ENCODE measurements around the gene CDK17. TPM values are rescaled to one million over a fixed set of nuclear protein-coding genes. Genes with fewer than 3 reads are reported as not detected.
"Not testable (repeated sequence)": the region's sequence is repeated elsewhere in the genome, so short reads cannot be mapped to it uniquely, and the experiment has no call there.

Gene CDK17
- total RNA-seq, 1 donor from 2014 or later, result 33.8 TPM

DNA sequence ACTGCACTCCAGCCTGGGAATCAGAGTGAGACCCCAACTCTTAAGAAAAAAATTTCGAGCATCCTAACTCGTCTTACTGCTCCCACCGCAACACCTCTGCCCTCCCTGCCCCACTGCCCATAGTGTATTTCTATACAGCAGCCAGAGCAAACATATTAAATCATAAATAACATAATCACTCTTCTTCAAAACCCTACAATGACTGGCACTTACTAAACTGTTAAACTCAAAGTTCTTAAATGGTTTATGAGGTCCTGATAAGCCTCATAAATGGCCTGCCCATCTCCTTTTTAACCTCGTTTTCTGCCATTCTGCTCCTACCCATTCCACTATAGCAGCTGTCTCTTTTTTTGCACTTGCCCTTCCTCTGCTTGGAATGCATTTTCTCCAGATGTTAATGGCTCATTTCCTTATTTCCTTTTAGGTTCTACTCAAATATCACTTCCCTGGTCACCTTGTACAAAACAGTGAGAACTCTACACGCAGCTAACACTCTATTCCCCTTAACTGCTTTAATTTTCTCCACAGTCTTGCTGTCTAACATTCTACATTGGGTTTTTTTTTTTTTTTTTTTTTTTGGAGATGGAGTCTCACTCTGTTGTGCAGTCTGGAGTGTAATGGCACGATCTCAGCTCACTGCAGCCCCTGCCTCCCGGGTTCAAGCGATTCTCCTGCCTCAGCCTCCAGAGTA, 45.2 kb downstream of the CDK17 start:
- no peak for DNase-seq (ENCODE audit: extremely low spot score, unreplicated experiment)
- H3K27ac Mint-ChIP-seq (ENCODE audit: unreplicated experiment), result no peak overlapping the region
- H3K4me3 Mint-ChIP-seq (ENCODE audit: unreplicated experiment), result no peak overlapping the region
- H3K36me3 Mint-ChIP-seq (ENCODE audit: unreplicated experiment), result no peaks in the 10 kb centered on the region
- no peaks in the 10 kb centered on the region for H3K9me3 Mint-ChIP-seq (ENCODE audit: unreplicated experiment)
- peaks cover 41% of the 10 kb centered on the region for H3K4me1 Mint-ChIP-seq (ENCODE audit: unreplicated experiment)
- TF ChIP-seq, protein P1, sequence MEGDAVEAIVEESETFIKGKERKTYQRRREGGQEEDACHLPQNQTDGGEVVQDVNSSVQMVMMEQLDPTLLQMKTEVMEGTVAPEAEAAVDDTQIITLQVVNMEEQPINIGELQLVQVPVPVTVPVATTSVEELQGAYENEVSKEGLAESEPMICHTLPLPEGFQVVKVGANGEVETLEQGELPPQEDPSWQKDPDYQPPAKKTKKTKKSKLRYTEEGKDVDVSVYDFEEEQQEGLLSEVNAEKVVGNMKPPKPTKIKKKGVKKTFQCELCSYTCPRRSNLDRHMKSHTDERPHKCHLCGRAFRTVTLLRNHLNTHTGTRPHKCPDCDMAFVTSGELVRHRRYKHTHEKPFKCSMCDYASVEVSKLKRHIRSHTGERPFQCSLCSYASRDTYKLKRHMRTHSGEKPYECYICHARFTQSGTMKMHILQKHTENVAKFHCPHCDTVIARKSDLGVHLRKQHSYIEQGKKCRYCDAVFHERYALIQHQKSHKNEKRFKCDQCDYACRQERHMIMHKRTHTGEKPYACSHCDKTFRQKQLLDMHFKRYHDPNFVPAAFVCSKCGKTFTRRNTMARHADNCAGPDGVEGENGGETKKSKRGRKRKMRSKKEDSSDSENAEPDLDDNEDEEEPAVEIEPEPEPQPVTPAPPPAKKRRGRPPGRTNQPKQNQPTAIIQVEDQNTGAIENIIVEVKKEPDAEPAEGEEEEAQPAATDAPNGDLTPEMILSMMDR (IDR thresholded peaks at IDR 0.05), result no peak
- no peaks in the 10 kb centered on the region for H3K27me3 Mint-ChIP-seq (ENCODE audit: unreplicated experiment)

DNA sequence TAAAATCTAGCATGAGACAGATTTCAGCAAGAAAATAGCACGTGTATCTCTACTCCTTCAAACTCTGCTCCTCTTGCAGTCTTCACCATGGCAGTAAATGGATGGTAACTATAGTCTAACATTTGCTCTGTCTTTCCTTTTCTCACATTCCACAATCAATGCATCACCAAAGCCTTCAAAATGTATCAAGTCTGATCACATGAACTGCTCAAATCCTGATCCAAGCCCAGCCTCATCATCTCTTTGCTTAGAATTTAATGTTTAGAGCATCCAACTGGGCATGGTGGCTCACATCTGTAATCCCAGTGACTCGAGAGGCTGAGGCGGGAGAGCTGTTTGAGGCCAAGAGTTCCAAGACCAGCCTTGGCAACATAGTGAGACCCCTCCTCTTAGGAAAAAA, 45.9 kb downstream of the CDK17 start:
- H3K27ac Mint-ChIP-seq (ENCODE audit: unreplicated experiment), result no peak overlapping the region
- peaks cover 41% of the 10 kb centered on the region for H3K4me1 Mint-ChIP-seq (ENCODE audit: unreplicated experiment)
- H3K4me3 Mint-ChIP-seq (ENCODE audit: unreplicated experiment), result no peak overlapping the region
- H3K27me3 Mint-ChIP-seq (ENCODE audit: unreplicated experiment), result no peaks in the 10 kb centered on the region
- TF ChIP-seq, protein P1 (IDR thresholded peaks at IDR 0.05), result no peak
- no peak for DNase-seq (ENCODE audit: extremely low spot score, unreplicated experiment)
- H3K9me3 Mint-ChIP-seq (ENCODE audit: unreplicated experiment), result no peaks in the 10 kb centered on the region
- H3K36me3 Mint-ChIP-seq (ENCODE audit: unreplicated experiment), result no peaks in the 10 kb centered on the region

DNA sequence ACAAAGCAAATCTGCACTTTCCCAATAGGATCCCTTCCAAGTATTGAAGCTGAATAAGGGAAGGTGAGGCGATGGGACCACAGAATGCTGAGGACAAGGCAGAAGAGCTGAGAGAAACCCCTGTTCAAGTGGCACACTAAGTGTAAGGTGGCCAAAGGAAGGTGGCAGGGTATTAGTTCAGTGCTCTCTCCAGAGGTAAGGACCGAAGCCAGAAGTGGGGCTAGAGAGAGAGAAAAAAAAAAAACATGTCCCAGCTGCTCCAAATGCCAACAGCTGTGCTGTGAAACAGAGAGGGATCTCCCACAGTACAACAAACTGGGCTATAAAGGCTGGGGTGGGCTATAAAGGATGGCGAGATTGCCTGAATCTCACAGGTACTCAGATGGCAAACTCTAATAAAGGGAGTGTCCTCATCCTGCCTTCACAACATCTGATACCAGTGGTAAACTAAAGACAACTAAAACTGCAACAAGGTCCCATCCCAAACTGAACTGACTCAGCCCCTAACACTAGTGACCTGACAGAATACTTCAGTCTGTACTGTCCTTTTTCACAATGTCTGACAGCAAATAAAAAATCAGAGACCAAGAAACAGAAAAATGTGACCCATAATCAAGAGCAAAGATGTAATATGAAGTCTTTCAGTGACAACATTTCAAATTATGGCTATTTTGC, 47.9 kb downstream of the CDK17 start:
- Mint-ChIP-seq H3K4me1 (ENCODE audit: unreplicated experiment) (peaks cover 42% of the 10 kb centered on the region), H3K9me3 (ENCODE audit: unreplicated experiment) (no peaks in the 10 kb centered on the region), H3K36me3 (ENCODE audit: unreplicated experiment) (peaks cover 2% of the 10 kb centered on the region), H3K27ac (ENCODE audit: unreplicated experiment) (no peak overlapping the region), H3K4me3 (ENCODE audit: unreplicated experiment) (no peak overlapping the region), H3K27me3 (ENCODE audit: unreplicated experiment) (no peaks in the 10 kb centered on the region)
- no peak for DNase-seq (ENCODE audit: extremely low spot score, unreplicated experiment)
- TF ChIP-seq, protein P1 (IDR thresholded peaks at IDR 0.05), result no peak

DNA sequence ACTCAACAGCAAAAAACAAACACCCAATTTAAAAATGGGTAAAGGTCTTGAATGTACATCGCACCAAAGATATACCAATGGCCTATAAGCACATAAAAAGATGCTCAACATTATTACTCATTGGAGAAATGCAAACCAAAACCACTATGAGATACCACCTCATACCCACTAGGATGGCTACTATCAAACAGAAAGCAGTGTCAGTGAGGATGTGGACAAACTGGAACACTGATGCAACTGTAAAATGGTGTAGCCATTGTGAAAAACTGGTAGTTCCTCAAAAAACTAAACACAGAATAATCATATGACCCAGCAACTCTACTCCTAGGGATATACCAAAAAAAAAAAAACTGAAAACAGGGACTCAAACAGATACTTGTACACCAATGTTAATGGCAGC, 49.3 kb downstream of the CDK17 start:
- Mint-ChIP-seq H3K27me3 (ENCODE audit: unreplicated experiment) (no peaks in the 10 kb centered on the region), H3K4me1 (ENCODE audit: unreplicated experiment) (peaks cover 51% of the 10 kb centered on the region), H3K36me3 (ENCODE audit: unreplicated experiment) (peaks cover 2% of the 10 kb centered on the region), H3K27ac (ENCODE audit: unreplicated experiment) (no peak overlapping the region), H3K9me3 (ENCODE audit: unreplicated experiment) (no peaks in the 10 kb centered on the region), H3K4me3 (ENCODE audit: unreplicated experiment) (no peak overlapping the region)
- DNase-seq (ENCODE audit: extremely low spot score, unreplicated experiment), result no peak
- TF ChIP-seq, protein P1 (IDR thresholded peaks at IDR 0.05), result no peak

DNA sequence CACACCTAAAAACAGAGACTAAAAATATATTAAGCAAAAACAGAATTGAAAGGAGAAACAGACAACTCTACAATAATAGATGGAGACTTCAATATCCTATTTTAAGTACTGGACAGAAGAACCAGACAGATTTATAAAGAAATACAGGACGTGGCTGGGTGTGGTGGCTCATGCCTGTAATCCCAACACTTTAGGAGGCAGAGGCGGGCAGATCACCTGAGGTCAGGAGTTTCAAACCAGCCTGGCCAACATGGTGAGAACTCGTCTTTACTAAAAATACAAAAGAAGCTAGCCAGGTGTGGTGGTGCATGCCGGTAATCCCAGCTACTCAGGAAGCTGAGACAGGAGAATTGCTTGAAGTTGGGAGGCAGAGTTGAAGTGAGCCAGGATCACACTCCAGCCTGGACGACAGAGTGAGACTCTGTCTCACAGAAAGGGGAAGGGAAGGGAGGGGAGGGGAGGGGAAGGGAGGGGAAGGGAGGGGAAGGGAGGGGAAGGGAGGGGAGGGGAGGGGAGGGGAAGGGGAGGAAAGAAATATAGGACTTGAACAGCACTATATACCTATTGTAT, 53.0 kb downstream of the CDK17 start:
- TF ChIP-seq, protein P1 (IDR thresholded peaks at IDR 0.05), result no peak
- H3K27ac Mint-ChIP-seq (ENCODE audit: unreplicated experiment), result peak overlapping the region; percentile 88
- peak overlapping the region; percentile 61 for H3K4me3 Mint-ChIP-seq (ENCODE audit: unreplicated experiment)
- peaks cover 27% of the 10 kb centered on the region for H3K4me1 Mint-ChIP-seq (ENCODE audit: unreplicated experiment)
- DNase-seq (ENCODE audit: extremely low spot score, unreplicated experiment), result no peak
- peaks cover 18% of the 10 kb centered on the region for H3K36me3 Mint-ChIP-seq (ENCODE audit: unreplicated experiment)
- H3K27me3 Mint-ChIP-seq (ENCODE audit: unreplicated experiment), result no peaks in the 10 kb centered on the region
- peaks cover 21% of the 10 kb centered on the region for H3K9me3 Mint-ChIP-seq (ENCODE audit: unreplicated experiment)

DNA sequence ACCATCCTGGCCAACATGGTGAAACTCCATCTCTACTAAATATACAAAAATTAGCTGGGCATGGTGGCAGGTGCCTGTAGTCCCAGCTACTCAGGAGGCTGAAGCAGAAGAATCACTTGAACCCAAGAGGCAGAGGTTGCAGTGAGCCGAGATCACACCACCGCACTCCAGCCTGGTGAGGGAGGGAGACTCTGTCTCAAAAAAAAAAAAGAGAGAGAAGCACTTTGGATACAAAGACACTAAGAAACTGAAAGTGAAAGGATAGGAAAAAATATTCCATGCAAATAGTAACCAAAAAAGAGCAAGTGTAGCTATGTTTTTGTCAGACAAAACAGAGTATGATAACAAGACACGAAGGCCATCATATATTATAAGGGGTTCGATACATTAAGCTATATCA, 53.5 kb downstream of the CDK17 start:
- DNase-seq (ENCODE audit: extremely low spot score, unreplicated experiment); H3K27me3 Mint-ChIP-seq (ENCODE audit: unreplicated experiment): not testable (repeated sequence)
- Mint-ChIP-seq H3K4me1 (ENCODE audit: unreplicated experiment) (peaks cover 23% of the 10 kb centered on the region), H3K36me3 (ENCODE audit: unreplicated experiment) (peaks cover 18% of the 10 kb centered on the region), H3K27ac (ENCODE audit: unreplicated experiment) (peak overlapping the region; percentile 88), H3K9me3 (ENCODE audit: unreplicated experiment) (peaks cover 21% of the 10 kb centered on the region), H3K4me3 (ENCODE audit: unreplicated experiment) (peak overlapping the region; percentile 61)
